SJSA1 (cell line): ENCODE measurements around the gene ZNF785. TPM values are rescaled to one million over a fixed set of nuclear protein-coding genes. Genes with fewer than 3 reads are reported as not detected.

Source experiments
- DNase-seq, 2 experiments: peaks; one replicate each; pipeline ENCODE4 v3.0.0-alpha.2; 2015 to 2020; ENCODE audit warnings: low spot score in 2 of 2, low read depth in 1 of 2
- H3K27ac ChIP-seq: fragments of 250-450 bp; sonication (Bioruptor Pico); 2 replicates; pipeline ENCODE4 v1.5.1; 2020; ENCODE audit warnings: mild to moderate bottlenecking, moderate library complexity
- H3K27me3 ChIP-seq: fragments of 250-450 bp; sonication (Bioruptor Pico); replicated peaks from 2 replicates; pipeline ENCODE4 v1.5.1; 2020; ENCODE audit warnings: mild to moderate bottlenecking, moderate library complexity
- H3K36me3 ChIP-seq: fragments of 250-450 bp; sonication (Bioruptor Pico); 2 replicates; pipeline ENCODE4 v1.5.1; 2020; ENCODE audit warnings: mild to moderate bottlenecking
- H3K4me1 ChIP-seq: fragments of 250-450 bp; sonication (Bioruptor Pico); replicated peaks from 2 replicates; pipeline ENCODE4 v1.6.1; 2021; ENCODE audit warnings: mild to moderate bottlenecking
- H3K4me3 ChIP-seq: fragments of 250-450 bp; sonication (Bioruptor Pico); 2 replicates; pipeline ENCODE4 v1.5.1; 2020; ENCODE audit warnings: mild to moderate bottlenecking
- H3K9me3 ChIP-seq: fragments of 250-450 bp; sonication (Bioruptor Pico); replicated peaks from 2 replicates; pipeline ENCODE4 v1.5.1; 2020; ENCODE audit warnings: mild to moderate bottlenecking
- total RNA-seq: library from RNA; depleted of rRNA; stranded (reverse); fragments of >200 nt; shearing (Covaris generic); gene quantifications from 2 replicates; pipeline ENCODE4 v1.2.3, GENCODE V29; 2014

ZNF785 gene
- total RNA-seq, 1 experiment from 2014 or later = 6.8 TPM

GRCh38 chr16:30565984-30566383 lies 19.5 kb downstream of the ZNF785 start:
- H3K4me1 ChIP-seq = peaks cover 4% of the 10 kb centered on the region
- no peaks in the 10 kb centered on the region for H3K9me3 ChIP-seq
- DNase-seq = no peak
- H3K27ac ChIP-seq = no peak overlapping the region
- H3K36me3 ChIP-seq = no peaks in the 10 kb centered on the region
- no peaks in the 10 kb centered on the region for H3K27me3 ChIP-seq
- H3K4me3 ChIP-seq = no peak overlapping the region

DNA sequence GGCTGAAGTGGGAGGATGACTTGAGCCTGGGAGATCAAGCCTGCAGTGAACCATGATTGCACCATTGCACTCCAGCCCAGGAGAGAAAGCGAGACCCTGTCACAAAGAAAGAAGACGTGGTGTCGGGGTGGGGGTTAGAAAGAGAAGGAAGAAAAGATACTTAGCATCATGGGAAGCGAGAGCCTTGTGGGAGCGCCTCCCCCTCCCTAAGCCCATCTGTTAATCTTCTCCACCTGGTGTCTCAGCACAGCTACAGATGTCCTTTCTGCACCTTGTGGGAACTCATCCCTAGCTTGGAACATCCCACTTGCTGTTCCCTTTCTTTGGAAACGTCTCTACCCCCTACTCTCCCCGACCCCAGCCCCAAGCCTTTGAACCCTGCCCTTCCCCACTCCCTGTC lies 20.0 kb downstream of the ZNF785 start:
- Histone ChIP-seq H3K27me3 (no peaks in the 10 kb centered on the region), H3K27ac (no peak overlapping the region), H3K4me1 (no peaks in the 10 kb centered on the region), H3K9me3 (no peaks in the 10 kb centered on the region), H3K4me3 (no peak overlapping the region), H3K36me3 (no peaks in the 10 kb centered on the region)
- no peak for DNase-seq

GRCh38 chr16:30562021-30562420 lies 23.5 kb downstream of the ZNF785 start:
- H3K27me3 ChIP-seq = no peaks in the 10 kb centered on the region
- H3K27ac ChIP-seq = no peak overlapping the region
- no peaks in the 10 kb centered on the region; the same call in 1 of the 2 replicates for H3K36me3 ChIP-seq
- H3K4me3 ChIP-seq = no peak overlapping the region
- peaks cover 4% of the 10 kb centered on the region for H3K4me1 ChIP-seq
- DNase-seq = no peak
- no peaks in the 10 kb centered on the region for H3K9me3 ChIP-seq

DNA sequence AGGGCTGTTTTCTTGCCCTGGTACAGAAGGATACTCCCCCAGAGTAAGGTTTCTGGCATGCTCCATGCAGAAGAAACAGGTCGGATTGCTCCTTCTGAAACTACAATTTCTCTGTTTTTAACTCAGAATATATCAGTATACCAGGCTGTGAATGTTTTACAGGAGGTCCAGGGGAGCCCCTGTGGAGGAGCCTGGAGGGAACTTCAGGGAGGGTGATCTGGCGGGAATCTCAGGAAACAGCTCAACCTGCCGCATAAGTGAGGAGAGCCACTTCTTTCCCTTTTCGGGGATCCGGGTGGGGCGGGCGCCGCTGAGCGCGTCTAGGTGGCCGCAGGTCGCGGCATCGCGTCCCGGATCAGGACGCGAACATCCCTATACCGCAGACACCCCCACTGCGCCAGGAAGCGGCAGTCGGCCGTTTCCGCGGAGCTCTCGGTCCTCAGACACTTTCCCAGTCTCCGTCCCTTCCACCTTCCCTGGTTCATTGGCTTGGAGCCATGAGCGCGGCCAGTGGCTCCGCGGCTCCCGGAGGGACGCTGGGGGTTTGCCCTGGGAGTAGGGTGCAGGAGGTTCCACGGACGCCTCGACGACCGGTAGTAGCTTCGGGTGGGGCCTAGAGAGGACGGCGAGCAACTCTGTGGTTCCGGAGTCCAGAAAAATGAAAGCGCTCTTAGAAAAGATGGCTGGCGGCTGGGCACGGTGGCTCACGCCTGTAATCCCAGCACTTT lies 24.2 kb downstream of the ZNF785 start:
- no peak for DNase-seq
- Histone ChIP-seq H3K9me3 (no peaks in the 10 kb centered on the region), H3K36me3 (peaks cover 5% of the 10 kb centered on the region), H3K27me3 (no peaks in the 10 kb centered on the region), H3K27ac (no peak overlapping the region), H3K4me1 (peaks cover 4% of the 10 kb centered on the region), H3K4me3 (no peak overlapping the region)

DNA sequence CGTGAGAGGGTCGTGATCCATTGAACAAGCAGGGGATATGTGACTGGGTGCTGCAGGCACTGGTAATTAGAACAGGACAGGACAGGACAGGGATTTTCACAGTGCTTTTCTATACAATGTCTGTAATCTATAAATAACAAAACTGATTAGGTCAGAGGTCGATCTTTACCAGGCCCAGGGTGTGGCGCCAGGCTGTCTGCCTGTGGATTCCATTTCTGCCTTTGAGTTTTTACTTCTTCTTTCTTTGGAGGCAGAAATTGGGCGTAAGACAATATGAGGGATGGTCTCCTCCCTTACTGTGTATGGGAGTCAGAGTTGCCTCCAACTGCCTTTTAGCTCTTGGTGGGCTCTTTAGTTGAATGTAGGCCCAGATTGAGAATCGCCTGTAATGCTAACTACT lies 25.8 kb downstream of the ZNF785 start:
- H3K4me3 ChIP-seq = no peak overlapping the region
- H3K4me1 ChIP-seq = peaks cover 6% of the 10 kb centered on the region
- no peak for DNase-seq
- H3K36me3 ChIP-seq = peaks cover 18% of the 10 kb centered on the region
- no peak overlapping the region for H3K27ac ChIP-seq
- no peaks in the 10 kb centered on the region for H3K27me3 ChIP-seq
- no peaks in the 10 kb centered on the region for H3K9me3 ChIP-seq

DNA sequence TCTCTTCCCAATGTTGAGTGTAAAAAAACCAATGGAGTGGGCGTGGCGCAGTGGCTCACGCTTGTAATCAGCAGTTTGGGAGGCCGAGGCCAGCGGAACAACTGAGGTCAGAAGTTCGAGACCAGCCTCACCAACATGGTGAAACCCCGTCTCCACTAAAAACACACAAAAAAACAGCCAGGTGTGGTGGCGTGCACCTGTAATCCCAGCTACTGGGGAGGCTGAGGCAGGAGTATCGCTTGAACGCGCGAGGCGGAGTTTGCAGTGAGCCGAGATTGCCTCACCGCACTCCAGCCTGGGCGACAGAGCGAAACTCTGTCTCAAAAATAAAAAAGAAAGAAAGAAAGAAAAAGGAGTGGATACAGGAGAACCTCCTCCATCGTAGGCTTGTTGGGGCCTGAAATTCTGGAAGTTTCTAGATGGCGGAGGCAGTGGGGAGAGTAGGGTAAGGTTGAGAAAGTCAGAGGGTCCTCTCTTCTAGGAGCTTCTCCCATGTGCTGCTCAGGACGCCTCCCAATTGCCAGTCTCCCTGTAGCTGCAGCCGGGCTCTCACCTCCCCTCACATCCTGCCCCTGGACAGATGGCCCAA lies 26.6 kb downstream of the ZNF785 start:
- DNase-seq = no peak

DNA sequence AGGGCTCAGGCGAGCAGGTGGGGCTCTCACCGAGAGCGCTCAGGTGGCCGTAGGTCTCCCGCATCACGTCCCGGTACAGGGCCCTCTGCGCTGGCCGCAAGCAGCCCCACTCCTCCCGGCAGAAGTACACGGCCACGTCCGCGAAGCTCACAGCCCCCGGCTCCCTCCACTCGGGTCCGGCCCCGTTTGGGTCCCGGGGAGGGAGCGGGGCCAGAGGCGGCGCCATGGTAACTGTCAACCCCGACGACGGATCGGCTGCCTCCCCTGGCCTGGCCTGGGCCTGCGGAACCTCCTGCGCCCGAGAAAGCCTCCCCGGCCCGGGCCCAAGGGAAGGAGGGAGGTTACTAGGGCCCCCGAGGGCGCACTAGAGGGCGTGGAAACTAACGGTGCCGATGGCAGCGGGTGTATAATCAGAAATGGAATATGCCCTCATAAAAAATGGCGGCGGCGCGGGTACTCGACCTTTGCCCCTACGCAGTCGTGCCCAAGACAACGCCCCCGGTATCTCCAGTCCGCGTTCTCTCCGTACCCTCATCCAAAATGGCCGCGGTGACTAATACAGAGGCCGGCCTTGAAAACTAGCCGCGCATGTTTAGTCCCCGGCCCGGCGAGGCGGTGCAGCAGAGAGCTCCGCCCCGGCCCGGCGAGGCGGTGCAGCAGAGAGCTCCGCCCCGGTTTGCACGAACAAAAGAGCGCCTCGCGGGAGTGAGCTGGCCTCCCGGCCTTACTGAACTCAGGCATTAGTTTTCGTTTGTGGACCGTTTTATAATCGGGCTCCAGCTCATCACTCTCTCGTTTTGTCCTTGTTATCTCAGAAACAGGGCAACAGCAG lies 27.3 kb downstream of the ZNF785 start, which contains the start of gene ZNF764:
ZNF764 (minus strand) TSS at position 418 of the 832 bp plus-strand sequence; CDS start at position 226, 192 bp downstream.
- Histone ChIP-seq H3K9me3 (no peaks in the 10 kb centered on the region), H3K27ac (peak within 1 kb of the TSS; percentile 76), H3K27me3 (no peaks in the 10 kb centered on the region), H3K4me3 (peak within 1 kb of the TSS; percentile 75), H3K4me1 (peaks cover 10% of the 10 kb centered on the region), H3K36me3 (peaks cover 31% of the 10 kb centered on the region)
- DNase-seq = peak; percentile 96 to 98

More for the DNA sequence above, 26.6 kb downstream of the ZNF785 start:
- H3K4me1 ChIP-seq = peaks cover 10% of the 10 kb centered on the region
- peak overlapping the region; percentile 75 for H3K4me3 ChIP-seq
- H3K9me3 ChIP-seq = no peaks in the 10 kb centered on the region
- H3K27ac ChIP-seq = no peak overlapping the region
- peaks cover 24% of the 10 kb centered on the region for H3K36me3 ChIP-seq
- no peaks in the 10 kb centered on the region for H3K27me3 ChIP-seq

DNA sequence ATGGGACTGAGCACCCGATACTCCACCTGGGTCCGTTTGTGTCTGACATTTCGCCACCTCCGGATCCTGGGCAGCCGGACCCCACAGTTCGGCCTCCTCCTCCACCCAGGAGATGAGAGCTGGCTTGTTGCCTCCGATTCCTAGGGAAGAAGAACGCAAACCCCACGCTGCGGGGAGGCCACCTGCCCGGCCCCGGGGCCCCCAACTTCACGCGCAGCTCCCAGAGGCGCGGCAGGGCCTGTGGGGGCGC lies 27.9 kb downstream of the ZNF785 start:
- peak overlapping the region; percentile 75 for H3K4me3 ChIP-seq
- no peaks in the 10 kb centered on the region for H3K27me3 ChIP-seq
- peaks cover 10% of the 10 kb centered on the region for H3K4me1 ChIP-seq
- no peak for DNase-seq
- peaks cover 34% of the 10 kb centered on the region for H3K36me3 ChIP-seq
- H3K27ac ChIP-seq = peak overlapping the region; percentile 76
- no peaks in the 10 kb centered on the region for H3K9me3 ChIP-seq

DNA sequence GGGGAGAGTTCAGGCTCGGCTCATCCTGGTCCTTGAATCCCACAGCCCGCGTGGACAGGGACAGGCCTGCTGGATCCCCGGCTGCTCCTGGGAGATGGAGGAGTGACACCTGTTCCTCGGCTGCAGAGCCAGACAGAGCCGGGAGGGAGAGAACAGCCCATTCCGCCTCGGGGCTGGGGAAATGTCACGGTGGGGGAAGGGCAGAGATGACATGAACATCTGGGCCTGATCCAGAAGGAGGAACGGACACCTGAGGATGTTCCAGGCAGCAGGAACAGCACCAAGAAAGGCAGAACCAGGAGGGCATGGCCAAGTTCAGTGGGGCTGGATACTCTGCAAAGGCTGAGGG lies 29.4 kb downstream of the ZNF785 start:
- Histone ChIP-seq H3K36me3 (peaks cover 34% of the 10 kb centered on the region), H3K9me3 (no peaks in the 10 kb centered on the region), H3K27me3 (no peaks in the 10 kb centered on the region), H3K27ac (no peak overlapping the region), H3K4me3 (no peak overlapping the region), H3K4me1 (peaks cover 10% of the 10 kb centered on the region)
- no peak for DNase-seq

DNA sequence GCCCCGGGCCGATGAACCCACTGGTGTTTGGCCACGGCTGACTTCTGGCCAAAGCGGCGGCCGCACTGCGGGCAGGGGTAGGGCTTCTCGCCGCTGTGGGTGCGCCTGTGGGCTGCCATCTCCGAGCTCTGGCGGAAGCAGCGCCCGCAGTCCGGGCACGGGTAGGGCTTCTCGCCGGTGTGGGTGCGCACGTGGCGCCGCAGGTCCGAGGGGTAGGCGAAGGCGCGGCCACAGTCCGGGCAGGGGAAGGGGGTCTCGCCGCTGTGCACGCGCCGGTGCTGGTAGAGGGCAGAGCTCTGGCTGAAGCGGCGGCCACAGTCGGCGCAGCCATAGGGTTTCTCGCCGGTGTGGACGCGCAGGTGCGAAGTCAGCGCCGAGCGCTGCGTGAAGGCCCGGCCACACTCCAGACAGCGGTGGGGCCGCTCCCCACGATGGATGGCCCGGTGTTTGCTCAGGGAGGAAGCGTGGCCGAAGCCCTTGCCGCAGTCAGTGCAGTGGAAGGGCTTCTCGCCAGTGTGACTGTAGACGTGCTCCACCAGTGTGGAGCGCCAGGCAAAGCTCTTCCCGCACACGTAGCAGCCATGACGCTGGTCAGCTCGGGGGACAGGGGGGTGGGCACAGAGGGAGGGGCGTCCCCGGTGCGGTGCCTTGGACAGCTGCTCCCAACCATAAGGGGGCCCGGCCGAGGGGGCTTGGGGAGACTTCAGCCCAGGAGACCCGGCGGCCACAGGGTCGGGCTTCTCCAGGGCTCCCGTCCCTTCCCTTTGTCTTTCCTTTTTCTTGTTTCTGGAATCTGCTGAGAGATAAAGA lies 30.0 kb downstream of the ZNF785 start:
- Histone ChIP-seq H3K4me3 (no peak overlapping the region), H3K36me3 (peaks cover 34% of the 10 kb centered on the region), H3K27ac (no peak overlapping the region), H3K9me3 (no peaks in the 10 kb centered on the region), H3K4me1 (peaks cover 10% of the 10 kb centered on the region), H3K27me3 (no peaks in the 10 kb centered on the region)
- no peak for DNase-seq

GRCh38 chr16:30554557-30555314 lies 30.8 kb downstream of the ZNF785 start:
- peaks cover 10% of the 10 kb centered on the region for H3K4me1 ChIP-seq
- no peak overlapping the region for H3K4me3 ChIP-seq
- no peak overlapping the region for H3K27ac ChIP-seq
- H3K27me3 ChIP-seq = no peaks in the 10 kb centered on the region
- DNase-seq = no peak
- peaks cover 34% of the 10 kb centered on the region for H3K36me3 ChIP-seq
- no peaks in the 10 kb centered on the region for H3K9me3 ChIP-seq

GRCh38 chr16:30553393-30553899 lies 32.1 kb downstream of the ZNF785 start:
- peaks cover 15% of the 10 kb centered on the region for H3K4me1 ChIP-seq
- H3K27me3 ChIP-seq = no peaks in the 10 kb centered on the region
- no peak overlapping the region for H3K4me3 ChIP-seq
- no peak overlapping the region for H3K27ac ChIP-seq
- DNase-seq = no peak
- H3K9me3 ChIP-seq = no peaks in the 10 kb centered on the region
- peaks cover 34% of the 10 kb centered on the region for H3K36me3 ChIP-seq

GRCh38 chr16:30552956-30553355 lies 32.5 kb downstream of the ZNF785 start:
- no peak for DNase-seq
- Histone ChIP-seq H3K27ac (no peak overlapping the region), H3K36me3 (peaks cover 34% of the 10 kb centered on the region)

More at GRCh38 chr16:30552956-30553355, 32.5 kb downstream of the ZNF785 start:
- Histone ChIP-seq H3K4me3 (no peak overlapping the region), H3K4me1 (peaks cover 15% of the 10 kb centered on the region), H3K9me3 (no peaks in the 10 kb centered on the region), H3K27me3 (no peaks in the 10 kb centered on the region)
